ENCODE measurements around the gene RUVBL2. TPM values are rescaled to one million over a fixed set of nuclear protein-coding genes. Genes with fewer than 3 reads are reported as not detected.

The RUVBL2 gene
- total RNA-seq, 1 donor from 2014 or later, result 80.6 TPM

GRCh38 chr19:48966541-48967345 is 26.9 kb upstream of the RUVBL2 start:
- TF ChIP-seq CTCF (IDR thresholded peaks at IDR 0.05; ENCODE audit: unreplicated experiment), result no peak
- Mint-ChIP-seq H3K9me3 (ENCODE audit: unreplicated experiment) (no peaks in the 10 kb centered on the region), H3K36me3 (ENCODE audit: low read depth, unreplicated experiment) (peaks cover 23% of the 10 kb centered on the region), H3K4me1 (ENCODE audit: unreplicated experiment) (peaks cover 47% of the 10 kb centered on the region), H3K27me3 (ENCODE audit: unreplicated experiment) (peaks cover 24% of the 10 kb centered on the region), H3K4me3 (ENCODE audit: unreplicated experiment) (peak overlapping the region; percentile 99), H3K27ac (ENCODE audit: unreplicated experiment) (peak overlapping the region; percentile 30)
- no peak for DNase-seq (ENCODE audit: low spot score)

- no peak for TF ChIP-seq CTCF (IDR thresholded peaks at IDR 0.05; ENCODE audit: unreplicated experiment)
- no peaks in the 10 kb centered on the region for H3K9me3 Mint-ChIP-seq (ENCODE audit: unreplicated experiment)
- H3K27me3 Mint-ChIP-seq (ENCODE audit: unreplicated experiment), result peaks cover 21% of the 10 kb centered on the region
- H3K4me1 Mint-ChIP-seq (ENCODE audit: unreplicated experiment), result peaks cover 42% of the 10 kb centered on the region
- H3K4me3 Mint-ChIP-seq (ENCODE audit: unreplicated experiment), result peak overlapping the region; percentile 78
- H3K27ac Mint-ChIP-seq (ENCODE audit: unreplicated experiment), result no peak overlapping the region
- H3K36me3 Mint-ChIP-seq (ENCODE audit: low read depth, unreplicated experiment), result peaks cover 23% of the 10 kb centered on the region
- no peak for DNase-seq (ENCODE audit: low spot score)
These were observed 26.1 kb upstream of the RUVBL2 start for GRCh38 chr19:48967346-48968178.

GRCh38 chr19:48968179-48968661 is 25.5 kb upstream of the RUVBL2 start:
- H3K4me3 Mint-ChIP-seq (ENCODE audit: unreplicated experiment), result peak overlapping the region; percentile 78
- H3K27ac Mint-ChIP-seq (ENCODE audit: unreplicated experiment), result no peak overlapping the region
- TF ChIP-seq CTCF (IDR thresholded peaks at IDR 0.05; ENCODE audit: unreplicated experiment), result no peak
- peaks cover 36% of the 10 kb centered on the region for H3K4me1 Mint-ChIP-seq (ENCODE audit: unreplicated experiment)
- DNase-seq (ENCODE audit: low spot score), result no peak
- no peaks in the 10 kb centered on the region for H3K9me3 Mint-ChIP-seq (ENCODE audit: unreplicated experiment)
- H3K36me3 Mint-ChIP-seq (ENCODE audit: low read depth, unreplicated experiment), result peaks cover 23% of the 10 kb centered on the region
- peaks cover 21% of the 10 kb centered on the region for H3K27me3 Mint-ChIP-seq (ENCODE audit: unreplicated experiment)

GRCh38 chr19:48968813-48969218 is 24.9 kb upstream of the RUVBL2 start:
- no peak for TF ChIP-seq CTCF (IDR thresholded peaks at IDR 0.05; ENCODE audit: unreplicated experiment)
- H3K27ac Mint-ChIP-seq (ENCODE audit: unreplicated experiment), result no peak overlapping the region

More at GRCh38 chr19:48968813-48969218, 24.9 kb upstream of the RUVBL2 start:
- DNase-seq (ENCODE audit: low spot score), result no peak
- Mint-ChIP-seq H3K4me1 (ENCODE audit: unreplicated experiment) (peaks cover 32% of the 10 kb centered on the region), H3K36me3 (ENCODE audit: low read depth, unreplicated experiment) (peaks cover 23% of the 10 kb centered on the region), H3K9me3 (ENCODE audit: unreplicated experiment) (no peaks in the 10 kb centered on the region), H3K27me3 (ENCODE audit: unreplicated experiment) (peaks cover 21% of the 10 kb centered on the region), H3K4me3 (ENCODE audit: unreplicated experiment) (no peak overlapping the region)

Measured in endothelial cell (in vitro differentiated cells).